ENCODE results near the gene REL.

GRCh38 chr2:60839126-60839813 is 42.1 kb upstream of the REL start:
- TF ChIP-seq POLR2AphosphoS5 (IDR thresholded peaks at IDR 0.05) (no peak), CTCF (IDR thresholded peaks at IDR 0.05) (no peak), POLR2A (IDR thresholded peaks at IDR 0.05) (no peak)

Data from prostate gland (tissue), 2 donors.